Ovary (tissue), 9 donors: ENCODE results near the gene FBXL15. TPM values are rescaled to one million over a fixed set of nuclear protein-coding genes. Genes with fewer than 3 reads are reported as not detected.

Experiments
- DNase-seq, 5 donors: peaks; one replicate each; pipeline ENCODE4 v3.0.0-alpha.2; 2019 to 2020
- H3K27ac ChIP-seq, 2 donors: fragments of 200-600 bp; one replicate each; pipeline versions ENCODE4 v1.5.1 to v1.8.0; 2019 to 2022
- H3K27me3 ChIP-seq: fragments of 200-600 bp; one replicate; pipeline ENCODE4 v1.8.0; 2022
- H3K36me3 ChIP-seq: fragments of 200-600 bp; sonication (generic); one replicate; pipeline ENCODE4 v1.5.1; 2019
- H3K4me1 ChIP-seq: one replicate; pipeline ENCODE4 v1.8.1; 2013; ENCODE audit warnings: mild to moderate bottlenecking, moderate library complexity; ENCODE audit not compliant: insufficient read depth
- H3K4me3 ChIP-seq: fragments of 200-600 bp; sonication (generic); one replicate; pipeline ENCODE4 v1.5.1; 2017
- H3K9me3 ChIP-seq, 2 donors: fragments of 200-600 bp in 1 of 2; sonication (generic) in 1 of 2; one replicate each; pipeline versions ENCODE4 v1.5.1 to v1.8.1; 2013 to 2019; ENCODE audit warnings: mild to moderate bottlenecking in 1 of 2, moderate library complexity in 1 of 2
- CTCF ChIP-seq, 3 donors: fragments of 450-650 bp in 2 of 3; fragments of 200-600 bp in 1 of 3; IDR thresholded peaks; one replicate each; pipeline versions ENCODE4 v1.5.1 to v1.8.0; 2016 to 2022; ENCODE audit warnings: antibody characterized with exemption in 3 of 3, mild to moderate bottlenecking in 1 of 3
- EP300 ChIP-seq: sonication (generic); formaldehyde crosslinking; IDR thresholded peaks from one replicate; pipeline ENCODE4 v1.6.1; 2017; ENCODE audit warnings: antibody characterized with exemption
- POLR2A ChIP-seq: fragments of 450-650 bp; IDR thresholded peaks from one replicate; pipeline ENCODE4 v1.6.1; 2017; ENCODE audit warnings: antibody characterized with exemption, mild to moderate bottlenecking, moderate library complexity
- WGBS, 3 donors: extraction: QIAGEN DNeasy Blood & Tissue Kit in 1 of 3; methylation state at CpG; one replicate each; pipeline versions ENCODE4 v1.1.5 to v1.1.7; 2013 to 2017; 5-methylcytosine and 5-hydroxymethylcytosine counted together
- intact Hi-C, 4 donors: fragments of 100-400 bp; cut with DNase I; formaldehyde crosslinking; loops; one replicate each; pipeline versions ENCODE4 v1.11.0 to v1.15.1; 2022 to 2023
- polyA plus RNA-seq, 2 donors: library from polyadenylated mRNA; stranded (reverse); fragments of 200-250 nt in 1 of 2; fragments of 350-450 nt in 1 of 2; fragmentation: Illumina TruSeq in 1 of 2; extraction: RNeasy Lipid Tissue Mini Kit (QIAGEN cat#74804) in 1 of 2; gene quantifications; one replicate each; pipeline ENCODE4 v1.2.3, GENCODE V29; 2013 to 2014
- total RNA-seq, 7 donors: library from RNA; depleted of rRNA in 2 of 7; stranded (reverse); fragments of >200 nt in 2 of 7; fragmentation: NEBNext Ultra II Directional in 3 of 7; extraction: Animal tissue kit (Norgen Biotek cat#: 25700) in 3 of 7; gene quantifications; one replicate each; pipeline versions ENCODE4 v1.1.0 to v1.2.4, GENCODE V29; 2016 to 2023
- donor health status: DM: no; HTN: no; CAD: no; lungs with moderate emphysema.
- donor health status: DM: no; HTN: no; CAD: no.
- donor health status: Bipolar disorder and iron deficiency.
- donor health status: DM: yes; HTN: yes; CAD: no.
- donor health status: DM: no; HTN: no; CAD: no.
- donor health status: DM: yes; HTN: yes; CAD: no.

FBXL15 gene
- total and polyA plus RNA-seq, 9 donors = 0.25 to 31.1 (median 19.2) TPM

- 35 to 46% (median 37%) methylated on average over 14 of the region's 14 CpGs for WGBS, 3 donors
- no peaks in the 10 kb centered on the region for H3K27me3 ChIP-seq
- peak in 1 of 5 donors; percentile 55 for DNase-seq
- intact Hi-C loops = no loop called here
- peak overlapping the region in 1 of 2 donors; percentile 41 for H3K27ac ChIP-seq
- no peaks in the 10 kb centered on the region for H3K36me3 ChIP-seq
- H3K9me3 ChIP-seq = no peaks in the 10 kb centered on the region
- TF ChIP-seq POLR2A (no peak), CTCF (IDR thresholded peaks at IDR 0.05) (no peak), EP300 (no peak)
- H3K4me1 ChIP-seq = peaks cover 5% of the 10 kb centered on the region
- peak overlapping the region; percentile 50 for H3K4me3 ChIP-seq
Observed at GRCh38 chr10:102408131-102408727, 12.4 kb upstream of the FBXL15 start.

GRCh38 chr10:102408728-102409603 lies 11.7 kb upstream of the FBXL15 start:
- peak; percentile 57 to 79 (median 66) for DNase-seq
- Histone ChIP-seq H3K36me3 (no peaks in the 10 kb centered on the region), H3K9me3 (no peaks in the 10 kb centered on the region), H3K27ac (peak overlapping the region in 1 of 2 donors; percentile 44), H3K4me1 (peaks cover 5% of the 10 kb centered on the region), H3K27me3 (no peaks in the 10 kb centered on the region), H3K4me3 (peak overlapping the region; percentile 50)
- 1% methylated on average over 35 to 100 of the region's 103 CpGs for WGBS, 3 donors
- intact Hi-C loops = no loop called here
- no peak for TF ChIP-seq CTCF (IDR thresholded peaks at IDR 0.05)
- no peak for TF ChIP-seq EP300
- TF ChIP-seq POLR2A = no peak

GRCh38 chr10:102409604-102410428 lies 10.8 kb upstream of the FBXL15 start:
- intact Hi-C loops = no loop called here
- peaks cover 5% of the 10 kb centered on the region for H3K4me1 ChIP-seq
- H3K9me3 ChIP-seq = no peaks in the 10 kb centered on the region
- H3K4me3 ChIP-seq = peak overlapping the region; percentile 50
- WGBS, 3 donors = 12 to 14% (median 13%) methylated on average over 24 of the region's 24 CpGs
- H3K27me3 ChIP-seq = no peaks in the 10 kb centered on the region
- no peak for TF ChIP-seq EP300
- TF ChIP-seq CTCF (IDR thresholded peaks at IDR 0.05) = no peak
- no peak for TF ChIP-seq POLR2A
- peak overlapping the region in 1 of 2 donors; percentile 44 for H3K27ac ChIP-seq
- no peak for DNase-seq
- no peaks in the 10 kb centered on the region for H3K36me3 ChIP-seq

GRCh38 chr10:102410429-102411073 lies 10.1 kb upstream of the FBXL15 start:
- no peaks in the 10 kb centered on the region for H3K27me3 ChIP-seq
- 1 to 2% (median 1%) methylated on average over 46 to 48 of the region's 48 CpGs for WGBS, 3 donors
- intact Hi-C loops = no loop called here

More at GRCh38 chr10:102410429-102411073, 10.1 kb upstream of the FBXL15 start:
- Histone ChIP-seq H3K4me3 (peak overlapping the region; percentile 48), H3K27ac (no peak overlapping the region), H3K4me1 (peaks cover 5% of the 10 kb centered on the region), H3K9me3 (no peaks in the 10 kb centered on the region), H3K36me3 (no peaks in the 10 kb centered on the region)
- DNase-seq = peak in 3 of 5 donors; percentile 50 to 70 (median 70)
- no peak for TF ChIP-seq CTCF (IDR thresholded peaks at IDR 0.05)
- no peak for TF ChIP-seq EP300
- TF ChIP-seq POLR2A = no peak
